Measurements from ENCODE around the gene PTPN21. TPM values are rescaled to one million over a fixed set of nuclear protein-coding genes. Genes with fewer than 3 reads are reported as not detected.

Gene PTPN21
- polyA plus RNA-seq, 1 of the 3 experiments (the other 2 are of a cell fraction): 5.6 TPM

DNA sequence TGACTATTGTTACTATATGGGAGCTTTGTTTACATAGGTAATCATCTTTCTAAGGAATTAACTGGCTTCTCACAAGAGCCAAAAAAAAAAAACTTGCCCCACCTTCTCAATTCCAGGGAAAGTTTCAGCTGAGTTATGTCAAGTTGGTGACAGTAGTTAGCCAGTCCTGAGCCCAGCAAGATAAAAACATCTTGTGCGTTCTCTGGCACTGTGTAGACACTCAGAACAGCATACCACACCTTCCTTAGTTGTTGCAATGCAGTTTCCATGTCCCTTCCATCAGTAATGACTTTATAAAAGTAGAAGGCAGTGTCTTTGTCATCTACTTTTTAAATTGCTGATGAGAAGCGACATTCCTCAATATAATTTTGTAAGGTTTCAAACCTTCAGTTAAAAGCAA, 50.2 kb downstream of the PTPN21 start:
- Histone ChIP-seq H3K9me3 (no peaks in the 10 kb centered on the region), H3K9ac (no peak overlapping the region), H3K4me3 (ENCODE audit: low read depth in 2 of 2, low read length in 1 of 2) (no peak overlapping the region), H4K20me1 (ENCODE audit: insufficient read depth) (no peaks in the 10 kb centered on the region), H3K36me3 (replicated peaks in 1 of 2; ENCODE audit: control insufficient read depth in 1 of 2, insufficient read depth in 2 of 2, low read length in 1 of 2) (peaks cover 41 to 42% of the 10 kb centered on the region in 2 experiments), H3K79me2 (ENCODE audit: insufficient read depth) (no peaks in the 10 kb centered on the region), H3K4me2 (no peak overlapping the region), H3K27me3 (ENCODE audit: insufficient read depth) (no peaks in the 10 kb centered on the region), H3K4me1 (ENCODE audit: control insufficient read depth in 1 of 2, insufficient read depth in 2 of 2, low read depth in 1 of 2, low read length in 1 of 2) (no peaks in the 10 kb centered on the region), H3K27ac (ENCODE audit: low read depth in 2 of 2, low read length in 1 of 2) (no peak overlapping the region), H3F3A (replicated peaks; ENCODE audit: insufficient read depth) (no peaks in the 10 kb centered on the region), H2AFZ (ENCODE audit: low read depth) (no peak overlapping the region), H3K9me2 (no peaks in the 10 kb centered on the region)
- no peak for DNase-seq
- POLR2A ChIA-PET: no interaction called here
- CTCF ChIA-PET: no interaction called here
- TF ChIP-seq ELF1 (IDR thresholded peaks at IDR 0.05) (no peak), RXRA (IDR thresholded peaks at IDR 0.05; ENCODE audit: borderline replicate concordance, low read depth) (no peak), SMC3 (IDR thresholded peaks at IDR 0.05; ENCODE audit: low read depth, low read length) (no peak), YY1 (IDR thresholded peaks at IDR 0.05; ENCODE audit: low read depth) (no peak), EP300 (IDR thresholded peaks at IDR 0.05; ENCODE audit: borderline replicate concordance in 1 of 2, low read depth in 1 of 2, low read length in 1 of 2) (no peak), MEF2A (IDR thresholded peaks at IDR 0.05; ENCODE audit: borderline replicate concordance, low read depth) (no peak), FOXM1 (IDR thresholded peaks at IDR 0.05; ENCODE audit: low read depth) (no peak)
- TF ChIP-seq, protein P1, sequence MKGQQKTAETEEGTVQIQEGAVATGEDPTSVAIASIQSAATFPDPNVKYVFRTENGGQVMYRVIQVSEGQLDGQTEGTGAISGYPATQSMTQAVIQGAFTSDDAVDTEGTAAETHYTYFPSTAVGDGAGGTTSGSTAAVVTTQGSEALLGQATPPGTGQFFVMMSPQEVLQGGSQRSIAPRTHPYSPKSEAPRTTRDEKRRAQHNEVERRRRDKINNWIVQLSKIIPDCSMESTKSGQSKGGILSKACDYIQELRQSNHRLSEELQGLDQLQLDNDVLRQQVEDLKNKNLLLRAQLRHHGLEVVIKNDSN (IDR thresholded peaks at IDR 0.05; ENCODE audit: borderline replicate concordance, low read depth): no peak
- 93% methylated on average over 2 of the region's 2 CpGs for WGBS (ENCODE audit: low lambda C conversion rate)

DNA sequence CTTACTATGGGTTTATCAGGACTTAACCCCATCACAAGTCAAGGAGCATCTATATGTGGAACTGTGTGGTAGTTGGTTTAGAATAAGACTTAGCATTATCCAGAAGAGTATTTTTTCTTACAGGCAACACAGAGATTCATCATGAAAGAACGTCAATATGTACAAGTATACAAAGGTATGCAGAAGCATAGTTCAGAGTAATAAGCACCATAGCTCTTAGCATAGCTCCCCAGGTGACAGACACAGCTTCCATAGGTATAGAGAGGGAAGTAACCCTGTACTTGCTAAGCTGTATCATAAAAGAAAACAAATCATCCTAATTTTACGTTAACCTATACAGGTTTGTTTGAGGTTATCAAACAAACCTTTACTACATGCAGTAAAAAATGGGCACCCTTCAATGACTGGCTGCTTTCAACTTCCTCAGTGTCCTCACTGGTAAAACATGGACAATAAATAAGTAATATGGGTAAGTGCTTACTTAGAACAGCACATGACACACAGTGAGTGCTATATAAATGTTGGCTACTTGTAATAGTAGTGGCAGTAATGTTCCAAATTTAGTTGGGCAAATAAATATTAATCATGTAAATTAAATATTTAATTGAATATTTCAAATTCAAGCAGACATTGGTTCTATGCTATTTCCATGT, 50.9 kb downstream of the PTPN21 start:
- Histone ChIP-seq H3K27me3 (ENCODE audit: insufficient read depth) (no peaks in the 10 kb centered on the region), H3K4me2 (no peak overlapping the region), H3K79me2 (ENCODE audit: insufficient read depth) (no peaks in the 10 kb centered on the region), H3F3A (replicated peaks; ENCODE audit: insufficient read depth) (no peaks in the 10 kb centered on the region), H3K27ac (ENCODE audit: low read depth in 2 of 2, low read length in 1 of 2) (no peak overlapping the region), H2AFZ (ENCODE audit: low read depth) (no peak overlapping the region), H3K9me3 (no peaks in the 10 kb centered on the region), H4K20me1 (ENCODE audit: insufficient read depth) (no peaks in the 10 kb centered on the region), H3K9me2 (no peaks in the 10 kb centered on the region), H3K9ac (no peak overlapping the region), H3K4me1 (ENCODE audit: control insufficient read depth in 1 of 2, insufficient read depth in 2 of 2, low read depth in 1 of 2, low read length in 1 of 2) (no peaks in the 10 kb centered on the region), H3K4me3 (ENCODE audit: low read depth in 2 of 2, low read length in 1 of 2) (no peak overlapping the region), H3K36me3 (replicated peaks in 1 of 2; ENCODE audit: control insufficient read depth in 1 of 2, insufficient read depth in 2 of 2, low read length in 1 of 2) (peaks cover 42 to 47% of the 10 kb centered on the region in 2 experiments)
- ChIA-PET POLR2A (no interaction called here), CTCF (no interaction called here)
- DNase-seq: no peak
- TF ChIP-seq FOXJ3 (CRISPR knock-in tag; IDR thresholded peaks at IDR 0.05): no peak
- no peak for TF ChIP-seq POLR2AphosphoS5 (IDR thresholded peaks at IDR 0.05; ENCODE audit: low read depth, low read length)
- TF ChIP-seq, protein P2, sequence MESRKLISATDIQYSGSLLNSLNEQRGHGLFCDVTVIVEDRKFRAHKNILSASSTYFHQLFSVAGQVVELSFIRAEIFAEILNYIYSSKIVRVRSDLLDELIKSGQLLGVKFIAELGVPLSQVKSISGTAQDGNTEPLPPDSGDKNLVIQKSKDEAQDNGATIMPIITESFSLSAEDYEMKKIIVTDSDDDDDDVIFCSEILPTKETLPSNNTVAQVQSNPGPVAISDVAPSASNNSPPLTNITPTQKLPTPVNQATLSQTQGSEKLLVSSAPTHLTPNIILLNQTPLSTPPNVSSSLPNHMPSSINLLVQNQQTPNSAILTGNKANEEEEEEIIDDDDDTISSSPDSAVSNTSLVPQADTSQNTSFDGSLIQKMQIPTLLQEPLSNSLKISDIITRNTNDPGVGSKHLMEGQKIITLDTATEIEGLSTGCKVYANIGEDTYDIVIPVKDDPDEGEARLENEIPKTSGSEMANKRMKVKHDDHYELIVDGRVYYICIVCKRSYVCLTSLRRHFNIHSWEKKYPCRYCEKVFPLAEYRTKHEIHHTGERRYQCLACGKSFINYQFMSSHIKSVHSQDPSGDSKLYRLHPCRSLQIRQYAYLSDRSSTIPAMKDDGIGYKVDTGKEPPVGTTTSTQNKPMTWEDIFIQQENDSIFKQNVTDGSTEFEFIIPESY (IDR thresholded peaks at IDR 0.05; ENCODE audit: borderline replicate concordance, low read depth): no peak
- TF ChIP-seq, protein P1 (IDR thresholded peaks at IDR 0.05; ENCODE audit: borderline replicate concordance, low read depth): no peak
- TF ChIP-seq, protein P3, sequence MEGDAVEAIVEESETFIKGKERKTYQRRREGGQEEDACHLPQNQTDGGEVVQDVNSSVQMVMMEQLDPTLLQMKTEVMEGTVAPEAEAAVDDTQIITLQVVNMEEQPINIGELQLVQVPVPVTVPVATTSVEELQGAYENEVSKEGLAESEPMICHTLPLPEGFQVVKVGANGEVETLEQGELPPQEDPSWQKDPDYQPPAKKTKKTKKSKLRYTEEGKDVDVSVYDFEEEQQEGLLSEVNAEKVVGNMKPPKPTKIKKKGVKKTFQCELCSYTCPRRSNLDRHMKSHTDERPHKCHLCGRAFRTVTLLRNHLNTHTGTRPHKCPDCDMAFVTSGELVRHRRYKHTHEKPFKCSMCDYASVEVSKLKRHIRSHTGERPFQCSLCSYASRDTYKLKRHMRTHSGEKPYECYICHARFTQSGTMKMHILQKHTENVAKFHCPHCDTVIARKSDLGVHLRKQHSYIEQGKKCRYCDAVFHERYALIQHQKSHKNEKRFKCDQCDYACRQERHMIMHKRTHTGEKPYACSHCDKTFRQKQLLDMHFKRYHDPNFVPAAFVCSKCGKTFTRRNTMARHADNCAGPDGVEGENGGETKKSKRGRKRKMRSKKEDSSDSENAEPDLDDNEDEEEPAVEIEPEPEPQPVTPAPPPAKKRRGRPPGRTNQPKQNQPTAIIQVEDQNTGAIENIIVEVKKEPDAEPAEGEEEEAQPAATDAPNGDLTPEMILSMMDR (IDR thresholded peaks at IDR 0.05): no peak
- TF ChIP-seq RAD21 (IDR thresholded peaks at IDR 0.05; ENCODE audit: low read length): no peak
- TF ChIP-seq NRF1 (IDR thresholded peaks at IDR 0.05; ENCODE audit: low read depth, low read length): no peak
- no peak for TF ChIP-seq GABPA (IDR thresholded peaks at IDR 0.05; ENCODE audit: low read depth)
- TF ChIP-seq RFX5 (IDR thresholded peaks at IDR 0.05; ENCODE audit: low read length): no peak
- 92% methylated on average over 2 of the region's 2 CpGs for WGBS (ENCODE audit: low lambda C conversion rate)

All from SK-N-SH (cell line).